HG02798 (cell line): ENCODE results near the gene TP53BP1.
"Not testable (repeated sequence)": the region's sequence is repeated elsewhere in the genome, so short reads cannot be mapped to it uniquely, and the experiment has no call there.

Experiments used
- ATAC-seq: cut with Tn5 transposase; IDR thresholded peaks from one replicate; pipeline ENCODE4 v1.9.1; 2021; ENCODE audit warnings: mild to moderate bottlenecking; ENCODE audit not compliant: unreplicated experiment, poor library complexity

The TP53BP1 gene, protein sequence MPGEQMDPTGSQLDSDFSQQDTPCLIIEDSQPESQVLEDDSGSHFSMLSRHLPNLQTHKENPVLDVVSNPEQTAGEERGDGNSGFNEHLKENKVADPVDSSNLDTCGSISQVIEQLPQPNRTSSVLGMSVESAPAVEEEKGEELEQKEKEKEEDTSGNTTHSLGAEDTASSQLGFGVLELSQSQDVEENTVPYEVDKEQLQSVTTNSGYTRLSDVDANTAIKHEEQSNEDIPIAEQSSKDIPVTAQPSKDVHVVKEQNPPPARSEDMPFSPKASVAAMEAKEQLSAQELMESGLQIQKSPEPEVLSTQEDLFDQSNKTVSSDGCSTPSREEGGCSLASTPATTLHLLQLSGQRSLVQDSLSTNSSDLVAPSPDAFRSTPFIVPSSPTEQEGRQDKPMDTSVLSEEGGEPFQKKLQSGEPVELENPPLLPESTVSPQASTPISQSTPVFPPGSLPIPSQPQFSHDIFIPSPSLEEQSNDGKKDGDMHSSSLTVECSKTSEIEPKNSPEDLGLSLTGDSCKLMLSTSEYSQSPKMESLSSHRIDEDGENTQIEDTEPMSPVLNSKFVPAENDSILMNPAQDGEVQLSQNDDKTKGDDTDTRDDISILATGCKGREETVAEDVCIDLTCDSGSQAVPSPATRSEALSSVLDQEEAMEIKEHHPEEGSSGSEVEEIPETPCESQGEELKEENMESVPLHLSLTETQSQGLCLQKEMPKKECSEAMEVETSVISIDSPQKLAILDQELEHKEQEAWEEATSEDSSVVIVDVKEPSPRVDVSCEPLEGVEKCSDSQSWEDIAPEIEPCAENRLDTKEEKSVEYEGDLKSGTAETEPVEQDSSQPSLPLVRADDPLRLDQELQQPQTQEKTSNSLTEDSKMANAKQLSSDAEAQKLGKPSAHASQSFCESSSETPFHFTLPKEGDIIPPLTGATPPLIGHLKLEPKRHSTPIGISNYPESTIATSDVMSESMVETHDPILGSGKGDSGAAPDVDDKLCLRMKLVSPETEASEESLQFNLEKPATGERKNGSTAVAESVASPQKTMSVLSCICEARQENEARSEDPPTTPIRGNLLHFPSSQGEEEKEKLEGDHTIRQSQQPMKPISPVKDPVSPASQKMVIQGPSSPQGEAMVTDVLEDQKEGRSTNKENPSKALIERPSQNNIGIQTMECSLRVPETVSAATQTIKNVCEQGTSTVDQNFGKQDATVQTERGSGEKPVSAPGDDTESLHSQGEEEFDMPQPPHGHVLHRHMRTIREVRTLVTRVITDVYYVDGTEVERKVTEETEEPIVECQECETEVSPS (N-terminal part only)

DNA sequence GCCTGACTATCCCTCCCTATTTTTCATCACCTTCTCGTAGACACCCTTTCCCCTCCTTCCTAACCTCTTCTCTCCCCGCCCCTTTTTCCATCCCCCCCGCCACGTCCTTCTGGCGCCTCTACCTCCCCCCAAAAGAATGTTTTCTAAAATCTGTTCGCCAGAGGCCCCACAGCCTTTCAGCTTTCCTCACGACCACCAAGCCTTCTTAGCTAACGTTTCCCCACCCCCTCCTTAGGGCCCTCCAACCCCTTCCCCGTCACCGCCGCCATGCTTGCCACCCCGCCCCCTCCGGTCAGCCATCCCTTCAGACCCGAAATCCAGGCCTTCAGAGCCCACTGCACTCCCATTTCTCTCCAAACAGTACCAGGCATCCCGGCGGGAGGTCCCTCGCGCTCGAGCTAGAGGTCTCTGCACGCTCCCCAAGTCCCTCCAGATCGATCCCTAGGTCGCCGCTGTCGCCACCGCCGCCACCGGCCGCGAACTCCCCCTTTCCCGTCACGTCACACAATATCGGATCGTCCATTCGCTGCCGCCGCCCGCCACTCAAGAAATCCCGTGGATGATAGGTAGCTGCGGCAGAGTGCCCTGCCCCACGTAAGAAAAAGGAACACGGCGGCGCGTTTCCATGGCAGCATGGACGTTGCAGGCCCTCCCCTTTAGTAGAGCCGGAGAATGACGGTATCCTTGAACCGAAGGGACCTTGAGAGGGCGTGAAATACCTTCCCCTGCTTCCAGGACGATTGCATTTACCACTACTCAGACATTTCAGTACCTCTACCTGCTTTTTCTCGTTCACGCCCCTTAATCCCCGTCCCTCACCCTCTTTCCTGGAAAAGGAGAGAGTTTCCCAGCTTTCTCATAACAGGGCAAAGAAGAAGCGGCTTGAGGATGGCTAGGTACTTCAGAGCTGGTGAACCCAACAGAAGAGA is at the start of gene TP53BP1:
Gene TP53BP1, minus strand, starts transcription at position 484 of the 929 bp plus-strand sequence. Its CDS starts 113 bp downstream, at position 371.
- peak; percentile 99 for ATAC-seq

DNA sequence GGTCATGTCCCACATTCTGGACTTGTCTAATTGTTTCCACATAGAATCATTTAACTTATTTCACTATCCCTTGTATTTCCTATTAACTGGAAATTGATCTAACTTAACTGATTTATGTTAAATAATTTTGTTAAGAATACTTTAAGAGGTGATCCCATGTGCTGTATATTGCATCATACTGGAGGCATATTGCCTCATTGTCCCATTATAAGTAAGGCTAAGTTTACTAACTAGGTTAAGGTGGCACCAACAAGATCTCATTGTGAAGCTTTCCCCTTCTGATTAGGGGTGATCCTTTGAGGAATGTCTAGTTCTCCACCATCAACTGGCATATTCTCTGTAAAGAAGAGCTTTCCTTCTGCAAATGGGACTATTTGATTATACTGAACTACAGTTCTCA is 48.8 kb upstream of the TP53BP1 start:
- ATAC-seq, result no peak

DNA sequence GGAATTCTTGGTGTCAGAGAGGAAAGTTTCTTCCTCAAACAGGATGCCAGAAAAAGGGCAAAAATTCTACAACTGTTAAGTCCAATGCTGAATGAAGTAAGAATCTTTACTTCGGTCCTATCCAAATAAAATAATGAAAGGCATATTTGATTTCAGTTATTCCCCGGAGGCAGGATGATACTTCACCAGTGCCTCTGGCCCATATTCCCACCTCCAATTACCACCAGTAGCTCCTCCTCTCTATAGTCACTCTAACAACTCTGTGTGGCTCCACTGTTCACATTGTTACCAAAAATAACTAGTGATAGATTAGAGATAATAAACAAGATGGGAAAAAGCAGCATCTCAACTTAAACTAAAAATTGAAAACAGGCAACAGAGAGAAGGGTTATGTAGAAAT is 45.1 kb upstream of the TP53BP1 start:
- ATAC-seq, result no peak

DNA sequence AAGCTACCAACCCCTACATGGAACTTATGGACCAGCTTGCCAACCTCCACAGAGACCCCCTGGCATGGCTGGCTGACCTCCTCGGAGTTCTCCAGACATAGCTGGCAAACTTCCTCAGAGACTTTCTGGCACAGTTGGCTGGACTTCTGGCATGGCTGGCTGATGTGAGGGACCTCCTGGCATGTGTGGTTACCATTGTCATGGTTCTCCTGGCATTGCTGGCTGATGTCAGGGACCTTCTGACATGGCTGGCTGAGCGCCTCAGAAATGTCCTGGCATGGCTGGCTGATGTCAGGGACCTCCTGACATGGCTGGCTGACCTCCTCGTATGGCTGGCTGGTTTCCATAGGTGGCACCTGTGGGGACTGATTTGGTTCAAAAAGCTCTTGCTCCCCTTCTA is 41.9 kb upstream of the TP53BP1 start:
- no peak for ATAC-seq

DNA sequence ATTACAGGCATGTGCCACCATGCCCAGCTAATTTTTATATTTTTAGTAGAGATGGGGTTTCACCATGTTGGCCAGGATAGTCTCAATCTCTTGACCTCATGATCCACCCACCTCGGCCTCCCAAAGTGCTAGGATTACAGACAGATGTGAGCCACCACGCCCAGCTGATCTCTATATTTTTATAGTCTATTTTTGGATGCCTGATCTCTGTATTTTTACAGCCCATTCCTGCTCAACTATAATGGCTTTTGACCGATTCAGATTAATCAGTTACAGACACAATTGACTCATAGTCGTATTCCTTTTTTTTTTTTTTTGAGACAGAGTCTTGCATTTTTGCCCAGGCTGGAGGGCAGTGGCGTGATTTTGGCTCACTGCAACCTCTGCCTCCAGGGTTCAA is 39.9 kb upstream of the TP53BP1 start:
- ATAC-seq, result not testable (repeated sequence)

DNA sequence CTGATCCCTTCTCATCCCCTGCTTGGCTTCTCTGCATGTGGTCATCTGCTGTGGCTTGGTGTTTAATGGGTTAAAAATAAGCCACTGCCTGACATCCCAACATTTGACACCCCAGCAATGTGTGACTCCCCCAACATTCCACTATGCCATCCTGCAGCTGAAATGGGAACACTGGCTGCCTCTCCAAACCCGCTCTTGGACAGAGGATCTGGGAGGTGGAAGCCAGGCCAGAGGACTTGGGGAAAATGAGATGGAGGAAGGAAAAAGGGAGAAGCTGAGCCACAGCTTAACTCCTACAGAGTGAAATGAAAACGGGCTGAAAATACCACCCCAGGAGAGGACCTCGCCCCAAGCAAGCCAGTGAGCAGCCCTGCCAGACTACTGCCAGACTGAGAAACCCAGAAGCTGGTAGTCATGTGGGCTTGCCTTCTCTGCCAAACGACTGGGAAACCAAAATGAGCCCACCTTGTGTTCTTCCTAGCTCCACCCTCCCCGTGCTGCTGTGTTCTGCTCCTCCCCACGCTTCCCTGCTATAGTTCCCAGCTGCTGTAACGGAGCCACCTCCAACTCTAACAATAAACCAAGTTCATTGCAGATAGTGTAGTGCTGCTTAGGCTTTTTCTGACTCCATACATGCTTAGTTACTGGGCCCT is 38.2 kb upstream of the TP53BP1 start:
- no peak for ATAC-seq

DNA sequence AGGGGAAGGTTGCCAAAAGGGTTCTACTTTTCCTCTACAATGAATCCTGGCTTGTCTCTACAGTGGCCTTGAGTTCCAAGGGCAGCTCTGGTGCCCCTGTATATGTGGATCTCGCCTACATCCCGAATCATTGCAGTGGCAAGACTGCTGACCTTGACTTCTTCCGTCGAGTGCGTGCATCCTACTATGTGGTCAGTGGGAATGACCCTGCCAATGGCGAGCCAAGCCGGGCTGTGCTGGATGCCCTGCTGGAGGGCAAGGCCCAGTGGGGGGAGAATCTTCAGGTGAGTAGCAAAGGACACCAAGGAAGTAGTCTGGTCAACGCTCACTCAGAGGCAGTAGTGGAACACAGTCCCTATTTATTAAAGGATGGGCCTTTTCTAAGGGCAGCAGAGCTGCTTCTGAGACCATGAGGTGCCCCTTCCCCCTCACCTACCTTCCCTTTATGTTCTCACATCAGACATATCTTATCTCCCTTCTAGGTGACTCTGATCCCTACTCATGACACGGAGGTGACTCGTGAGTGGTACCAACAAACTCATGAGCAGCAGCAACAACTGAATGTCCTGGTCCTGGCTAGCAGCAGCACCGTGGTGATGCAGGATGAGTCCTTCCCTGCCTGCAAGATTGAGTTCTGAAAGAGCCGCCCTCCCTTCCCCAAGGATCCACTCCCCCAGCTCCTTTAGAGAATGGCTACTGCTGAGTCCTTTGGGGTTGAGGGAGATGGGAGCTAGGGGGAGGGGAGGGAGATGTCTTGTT is 36.8 kb upstream of the TP53BP1 start:
- ATAC-seq, result no peak

DNA sequence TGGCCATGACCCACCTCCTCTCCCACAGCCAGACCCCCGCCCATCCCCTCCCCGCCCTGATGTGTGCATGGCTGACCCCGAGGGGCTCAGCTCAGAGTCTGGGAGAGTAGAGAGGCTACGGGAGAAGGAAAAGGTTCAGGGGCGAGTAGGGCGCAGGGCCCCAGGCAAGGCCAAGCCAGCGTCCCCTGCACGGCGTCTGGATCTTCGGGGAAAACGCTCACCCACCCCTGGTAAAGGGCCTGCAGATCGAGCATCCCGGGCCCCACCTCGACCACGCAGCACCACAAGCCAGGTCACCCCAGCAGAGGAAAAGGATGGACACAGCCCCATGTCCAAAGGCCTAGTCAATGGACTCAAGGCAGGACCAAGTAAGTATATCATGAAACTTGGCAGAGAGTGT is 36.2 kb upstream of the TP53BP1 start:
- no peak for ATAC-seq

DNA sequence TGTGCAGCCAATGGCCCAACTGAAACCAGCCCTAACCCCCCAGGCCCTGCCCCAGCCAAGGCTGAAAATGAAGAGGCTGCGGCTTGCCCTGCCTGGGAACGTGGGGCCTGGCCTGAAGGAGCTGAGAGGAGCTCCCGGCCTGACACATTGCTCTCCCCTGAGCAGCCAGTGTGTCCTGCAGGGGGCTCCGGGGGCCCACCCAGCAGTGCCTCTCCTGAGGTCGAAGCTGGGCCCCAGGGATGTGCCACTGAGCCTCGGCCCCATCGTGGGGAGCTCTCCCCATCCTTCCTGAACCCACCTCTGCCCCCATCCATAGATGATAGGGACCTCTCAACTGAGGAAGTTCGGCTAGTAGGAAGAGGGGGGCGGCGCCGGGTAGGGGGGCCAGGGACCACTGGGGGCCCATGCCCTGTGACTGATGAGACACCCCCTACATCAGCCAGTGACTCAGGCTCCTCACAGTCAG is 35.6 kb upstream of the TP53BP1 start:
- ATAC-seq, result no peak

DNA sequence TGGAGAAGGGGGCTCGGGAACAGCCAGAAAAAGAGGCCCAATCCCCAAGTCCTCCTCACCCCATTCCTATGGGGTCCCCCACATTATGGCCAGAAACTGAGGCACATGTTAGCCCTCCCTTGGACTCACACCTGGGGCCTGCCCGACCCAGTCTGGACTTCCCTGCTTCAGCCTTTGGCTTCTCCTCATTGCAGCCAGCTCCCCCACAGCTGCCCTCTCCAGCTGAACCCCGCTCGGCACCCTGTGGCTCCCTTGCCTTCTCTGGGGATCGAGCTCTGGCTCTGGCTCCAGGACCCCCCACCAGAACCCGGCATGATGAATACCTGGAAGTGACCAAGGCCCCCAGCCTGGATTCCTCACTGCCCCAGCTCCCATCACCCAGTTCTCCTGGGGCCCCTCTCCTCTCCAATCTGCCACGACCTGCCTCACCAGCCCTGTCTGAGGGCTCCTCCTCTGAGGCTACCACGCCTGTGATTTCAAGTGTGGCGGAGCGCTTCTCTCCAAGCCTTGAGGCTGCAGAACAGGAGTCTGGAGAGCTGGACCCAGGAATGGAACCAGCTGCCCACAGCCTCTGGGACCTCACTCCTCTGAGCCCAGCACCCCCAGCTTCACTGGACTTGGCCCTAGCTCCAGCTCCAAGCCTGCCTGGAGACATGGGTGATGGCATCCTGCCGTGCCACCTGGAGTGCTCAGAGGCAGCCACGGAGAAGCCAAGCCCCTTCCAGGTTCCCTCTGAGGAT is 35.0 kb upstream of the TP53BP1 start:
- ATAC-seq, result no peak

DNA sequence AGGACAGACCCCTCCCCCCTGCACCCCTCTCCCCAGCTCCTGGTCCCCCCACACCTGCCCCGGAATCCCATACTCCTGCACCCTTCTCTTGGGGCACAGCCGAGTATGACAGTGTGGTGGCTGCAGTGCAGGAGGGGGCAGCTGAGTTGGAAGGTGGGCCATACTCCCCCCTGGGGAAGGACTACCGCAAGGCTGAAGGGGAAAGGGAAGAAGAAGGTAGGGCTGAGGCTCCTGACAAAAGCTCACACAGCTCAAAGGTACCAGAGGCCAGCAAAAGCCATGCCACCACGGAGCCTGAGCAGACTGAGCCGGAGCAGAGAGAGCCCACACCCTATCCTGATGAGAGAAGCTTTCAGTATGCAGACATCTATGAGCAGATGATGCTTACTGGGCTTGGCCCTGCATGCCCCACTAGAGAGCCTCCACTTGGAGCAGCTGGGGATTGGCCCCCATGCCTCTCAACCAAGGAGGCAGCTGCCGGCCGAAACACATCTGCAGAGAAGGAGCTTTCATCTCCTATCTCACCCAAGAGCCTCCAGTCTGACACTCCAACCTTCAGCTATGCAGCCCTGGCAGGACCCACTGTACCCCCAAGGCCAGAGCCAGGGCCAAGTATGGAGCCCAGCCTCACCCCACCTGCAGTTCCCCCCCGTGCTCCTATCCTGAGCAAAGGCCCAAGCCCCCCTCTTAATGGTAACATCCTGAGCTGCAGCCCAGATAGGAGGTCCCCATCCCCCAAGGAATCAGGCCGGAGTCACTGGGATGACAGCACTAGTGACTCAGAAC is 34.3 kb upstream of the TP53BP1 start:
- no peak for ATAC-seq

DNA sequence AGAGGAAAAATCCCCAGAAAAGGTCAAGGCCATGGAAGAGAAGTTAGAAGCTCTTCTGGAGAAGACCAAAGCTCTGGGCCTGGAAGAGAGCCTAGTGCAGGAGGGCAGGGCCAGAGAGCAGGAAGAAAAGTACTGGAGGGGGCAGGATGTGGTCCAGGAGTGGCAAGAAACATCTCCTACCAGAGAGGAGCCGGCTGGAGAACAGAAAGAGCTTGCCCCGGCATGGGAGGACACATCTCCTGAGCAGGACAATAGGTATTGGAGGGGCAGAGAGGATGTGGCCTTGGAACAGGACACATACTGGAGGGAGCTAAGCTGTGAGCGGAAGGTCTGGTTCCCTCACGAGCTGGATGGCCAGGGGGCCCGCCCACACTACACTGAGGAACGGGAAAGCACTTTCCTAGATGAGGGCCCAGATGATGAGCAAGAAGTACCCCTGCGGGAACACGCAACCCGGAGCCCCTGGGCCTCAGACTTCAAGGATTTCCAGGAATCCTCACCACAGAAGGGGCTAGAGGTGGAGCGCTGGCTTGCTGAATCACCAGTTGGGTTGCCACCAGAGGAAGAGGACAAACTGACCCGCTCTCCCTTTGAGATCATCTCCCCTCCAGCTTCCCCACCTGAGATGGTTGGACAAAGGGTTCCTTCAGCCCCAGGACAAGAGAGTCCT is 33.4 kb upstream of the TP53BP1 start:
- no peak for ATAC-seq

DNA sequence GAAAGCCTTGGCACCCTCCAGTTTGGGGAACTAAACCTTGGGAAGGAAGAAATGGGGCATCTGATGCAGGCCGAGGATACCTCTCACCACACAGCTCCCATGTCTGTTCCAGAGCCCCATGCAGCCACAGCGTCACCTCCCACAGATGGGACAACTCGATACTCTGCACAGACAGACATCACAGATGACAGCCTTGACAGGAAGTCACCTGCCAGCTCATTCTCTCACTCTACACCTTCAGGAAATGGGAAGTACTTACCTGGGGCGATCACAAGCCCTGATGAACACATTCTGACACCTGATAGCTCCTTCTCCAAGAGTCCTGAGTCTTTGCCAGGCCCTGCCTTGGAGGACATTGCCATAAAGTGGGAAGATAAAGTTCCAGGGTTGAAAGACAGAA is 32.2 kb upstream of the TP53BP1 start:
- no peak for ATAC-seq

DNA sequence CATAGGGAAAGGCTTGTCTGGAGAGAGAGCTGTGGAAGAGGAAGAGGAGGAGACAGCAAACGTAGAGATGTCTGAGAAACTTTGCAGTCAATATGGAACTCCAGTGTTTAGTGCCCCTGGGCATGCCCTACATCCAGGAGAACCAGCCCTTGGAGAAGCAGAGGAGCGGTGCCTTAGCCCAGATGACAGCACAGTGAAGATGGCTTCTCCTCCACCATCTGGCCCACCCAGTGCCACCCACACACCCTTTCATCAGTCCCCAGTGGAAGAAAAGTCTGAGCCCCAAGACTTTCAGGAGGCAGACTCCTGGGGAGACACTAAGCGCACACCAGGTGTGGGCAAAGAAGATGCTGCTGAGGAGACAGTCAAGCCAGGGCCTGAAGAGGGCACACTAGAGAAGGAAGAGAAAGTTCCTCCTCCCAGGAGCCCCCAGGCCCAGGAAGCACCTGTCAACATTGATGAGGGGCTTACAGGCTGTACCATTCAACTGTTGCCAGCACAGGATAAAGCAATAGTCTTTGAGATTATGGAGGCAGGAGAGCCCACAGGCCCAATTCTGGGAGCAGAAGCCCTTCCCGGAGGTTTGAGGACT is 31.4 kb upstream of the TP53BP1 start:
- ATAC-seq, result no peak

DNA sequence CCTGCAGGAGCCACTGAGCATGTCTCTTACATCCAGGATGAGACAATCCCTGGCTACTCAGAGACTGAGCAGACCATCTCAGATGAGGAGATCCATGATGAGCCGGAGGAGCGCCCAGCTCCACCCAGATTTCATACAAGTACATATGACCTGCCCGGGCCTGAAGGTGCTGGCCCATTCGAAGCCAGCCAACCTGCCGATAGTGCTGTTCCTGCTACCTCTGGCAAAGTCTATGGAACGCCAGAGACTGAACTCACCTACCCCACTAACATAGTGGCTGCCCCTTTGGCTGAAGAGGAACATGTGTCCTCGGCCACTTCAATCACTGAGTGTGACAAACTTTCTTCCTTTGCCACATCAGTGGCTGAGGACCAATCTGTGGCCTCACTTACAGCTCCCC is 30.7 kb upstream of the TP53BP1 start:
- no peak for ATAC-seq

DNA sequence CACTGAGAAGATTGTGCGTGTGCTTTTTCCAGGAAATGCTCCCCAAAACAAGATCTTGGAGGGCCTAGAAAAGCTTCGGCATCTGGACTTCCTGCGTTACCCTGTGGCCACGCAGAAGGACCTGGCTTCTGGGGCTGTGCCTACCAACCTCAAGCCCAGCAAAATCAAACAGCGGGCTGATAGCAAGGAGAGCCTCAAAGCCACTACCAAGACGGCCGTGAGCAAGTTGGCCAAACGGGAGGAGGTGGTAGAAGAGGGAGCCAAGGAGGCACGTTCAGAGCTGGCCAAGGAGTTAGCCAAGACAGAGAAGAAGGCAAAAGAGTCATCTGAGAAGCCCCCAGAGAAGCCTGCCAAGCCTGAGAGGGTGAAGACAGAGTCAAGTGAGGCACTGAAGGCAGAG is 29.3 kb upstream of the TP53BP1 start:
- no peak for ATAC-seq
